AG04450 (cell line): ENCODE data around the gene FATE1. TPM values are rescaled to one million over a fixed set of nuclear protein-coding genes. Genes with fewer than 3 reads are reported as not detected.
A peak's percentile ranks its signal among the peaks of the same experiment; 100 is the strongest.

Source experiments
- CTCF ChIA-PET: fragments of 300-600, 350-600 bp; formaldehyde crosslinking; extraction: SDS; loops from one replicate; lab custom pipeline; 2022; ENCODE audit warnings: antibody characterized with exemption, inconsistent platforms; lab: Charles Lee
- POLR2A ChIA-PET: fragments of 350-600 bp; formaldehyde crosslinking; extraction: SDS; loops from one replicate; lab custom pipeline; 2021; ENCODE audit warnings: antibody characterized with exemption, inconsistent platforms; lab: Yijun Ruan, JAX
- DNase-seq: peaks from one replicate; pipeline ENCODE4 v3.0.0-alpha.2; 2011; ENCODE audit warnings: low read depth, low spot score
- H3K27ac ChIP-seq: one replicate; pipeline ENCODE4 v1.5.1; 2012; ENCODE audit warnings: low read depth, low read length, control low read depth
- H3K27me3 ChIP-seq: one replicate; pipeline ENCODE4 v1.6.0; 2012; ENCODE audit warnings: low read length; ENCODE audit not compliant: control insufficient read depth, insufficient read depth
- H3K4me3 ChIP-seq: 2 replicates; pipeline ENCODE4 v1.5.1; 2011; ENCODE audit warnings: mild to moderate bottlenecking, low read depth, low read length, control low read depth
- H3K9me3 ChIP-seq: 2 replicates; pipeline ENCODE4 v1.5.1; 2012; ENCODE audit warnings: low read length; ENCODE audit not compliant: control insufficient read depth, insufficient read depth
- CTCF ChIP-seq: IDR thresholded peaks from 2 replicates; pipeline ENCODE4 v1.5.1; 2011; ENCODE audit warnings: low read depth, low read length, control low read depth, inconsistent platforms
- polyA plus RNA-seq: library from polyadenylated mRNA; depleted of rRNA; stranded (reverse); fragments of >200 nt; gene quantifications from 2 replicates; pipeline ENCODE4 v1.2.3, GENCODE V29; 2011

The FATE1 gene
- polyA plus RNA-seq, 1 experiment: not detected

- ChIA-PET CTCF (no interaction called here), POLR2A (no interaction called here)
Measured at GRCh38 chrX:151711787-151712186, 4.0 kb upstream of the FATE1 start.

GRCh38 chrX:151712253-151712652, 3.6 kb upstream of the FATE1 start:
- ChIA-PET POLR2A (no interaction called here), CTCF (no interaction called here)
- no peak for TF ChIP-seq CTCF
- Histone ChIP-seq H3K27me3 (no peaks in the 10 kb centered on the region), H3K4me3 (no peak overlapping the region), H3K9me3 (no peaks in the 10 kb centered on the region), H3K27ac (no peak overlapping the region)
- DNase-seq: no peak

More at GRCh38 chrX:151711787-151712186, 4.0 kb upstream of the FATE1 start:
- no peak overlapping the region for H3K4me3 ChIP-seq
- TF ChIP-seq CTCF: no peak
- no peak for DNase-seq
- no peaks in the 10 kb centered on the region for H3K9me3 ChIP-seq
- H3K27me3 ChIP-seq: no peaks in the 10 kb centered on the region
- H3K27ac ChIP-seq: no peak overlapping the region

- H3K4me3 ChIP-seq: no peak overlapping the region
- H3K27ac ChIP-seq: no peak overlapping the region
- peak; percentile 47 for TF ChIP-seq CTCF
- no peaks in the 10 kb centered on the region for H3K9me3 ChIP-seq
- ChIA-PET CTCF (no interaction called here), POLR2A (no interaction called here)
- DNase-seq: no peak
- H3K27me3 ChIP-seq: no peaks in the 10 kb centered on the region
Measured at GRCh38 chrX:151713849-151714248, 2.0 kb upstream of the FATE1 start.

- DNase-seq: no peak
Measured at GRCh38 chrX:151714362-151714761, 1.5 kb upstream of the FATE1 start.

More at GRCh38 chrX:151714362-151714761, 1.5 kb upstream of the FATE1 start:
- TF ChIP-seq CTCF: no peak
- Histone ChIP-seq H3K4me3 (no peak overlapping the region), H3K27ac (no peak overlapping the region), H3K9me3 (no peaks in the 10 kb centered on the region), H3K27me3 (no peaks in the 10 kb centered on the region)
- ChIA-PET POLR2A (no interaction called here), CTCF (no interaction called here)
